GM19099 (cell line): Measurements from ENCODE around the gene SNTG2.

Experiments used
- POLR2A ChIP-seq: IDR thresholded peaks from 3 replicates; pipeline ENCODE4 v1.6.1; 2011; ENCODE audit warnings: low read depth; ENCODE audit not compliant: insufficient read length; ENCODE audit errors: extremely low read depth

Gene SNTG2

GRCh38 chr2:1246991-1247390, 296.3 kb downstream of the SNTG2 start:
- TF ChIP-seq POLR2A: no peak

GRCh38 chr2:1248187-1248586, 297.5 kb downstream of the SNTG2 start:
- TF ChIP-seq POLR2A: no peak

- TF ChIP-seq POLR2A: no peak
Measured at GRCh38 chr2:1249897-1250687, 299.4 kb downstream of the SNTG2 start.

- no peak for TF ChIP-seq POLR2A
Measured at GRCh38 chr2:1251520-1251919, 300.9 kb downstream of the SNTG2 start.

GRCh38 chr2:1253629-1254028, 303.0 kb downstream of the SNTG2 start:
- TF ChIP-seq POLR2A: no peak

- TF ChIP-seq POLR2A: no peak
Measured at GRCh38 chr2:1254662-1255343, 304.2 kb downstream of the SNTG2 start.

GRCh38 chr2:1256632-1257324, 306.1 kb downstream of the SNTG2 start:
- TF ChIP-seq POLR2A: no peak

- TF ChIP-seq POLR2A: no peak
Measured at GRCh38 chr2:1257334-1257733, 306.7 kb downstream of the SNTG2 start.

- no peak for TF ChIP-seq POLR2A
Measured at GRCh38 chr2:1259746-1260145, 309.1 kb downstream of the SNTG2 start.

GRCh38 chr2:1262609-1263008, 312.0 kb downstream of the SNTG2 start:
- TF ChIP-seq POLR2A: no peak

- no peak for TF ChIP-seq POLR2A
Measured at GRCh38 chr2:1265454-1265853, 314.8 kb downstream of the SNTG2 start.

- no peak for TF ChIP-seq POLR2A
Measured at GRCh38 chr2:1266351-1266750, 315.7 kb downstream of the SNTG2 start.

GRCh38 chr2:1268034-1268433, 317.4 kb downstream of the SNTG2 start:
- no peak for TF ChIP-seq POLR2A

GRCh38 chr2:1269812-1270211, 319.2 kb downstream of the SNTG2 start:
- TF ChIP-seq POLR2A: no peak

- no peak for TF ChIP-seq POLR2A
Measured at GRCh38 chr2:1272835-1273234, 322.2 kb downstream of the SNTG2 start.

GRCh38 chr2:1277634-1278033, 327.0 kb downstream of the SNTG2 start:
- no peak for TF ChIP-seq POLR2A
